ENCODE data around the gene C1QTNF1.

Gene C1QTNF1

DNA sequence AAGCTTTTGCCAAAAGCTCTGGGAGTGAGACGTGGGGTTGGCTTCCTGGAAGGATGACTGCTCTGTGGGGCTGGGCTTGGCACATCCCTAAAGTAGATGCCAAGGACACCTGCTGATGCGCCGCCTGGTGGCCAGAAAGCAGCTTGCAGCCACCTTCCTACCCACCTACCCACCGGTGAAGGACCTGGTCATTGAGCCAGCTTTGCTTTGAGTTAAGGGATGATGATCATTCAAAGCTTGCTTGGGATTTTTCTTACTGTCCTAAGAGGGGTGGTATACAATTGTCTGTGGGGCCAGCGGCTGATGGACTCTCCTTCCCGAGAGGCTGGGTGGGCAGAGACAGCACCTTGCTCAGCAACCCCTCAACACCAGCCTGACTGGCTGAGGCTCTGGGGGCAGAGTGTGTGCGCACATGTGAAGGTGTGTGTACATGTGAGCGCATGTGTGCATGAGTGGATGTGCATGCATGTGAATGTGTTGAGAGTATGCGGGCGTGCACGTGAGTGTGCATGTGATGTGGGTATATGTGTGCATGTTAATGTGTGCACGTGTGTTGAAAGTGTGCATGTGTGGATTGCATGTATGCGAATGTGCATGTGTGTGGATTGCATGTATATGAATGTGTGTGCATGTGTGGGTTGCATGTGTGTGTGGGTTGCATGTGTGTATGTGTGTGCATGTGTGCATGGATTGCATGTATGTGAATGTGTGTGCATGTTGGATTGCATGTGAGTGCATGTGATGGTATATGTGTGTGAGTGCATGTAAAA is 18.6 kb downstream of the C1QTNF1 start:
- POLR2A ChIA-PET = no interaction called here
- CTCF ChIA-PET = interaction anchor here (0.9 to 14.9 kb wide), 17 partner anchors 9 to 358 kb away, joined by 3 to 160 read pairs (median 4); no protein-coding TSS in a partner anchor
- peak; percentile 70 for TF ChIP-seq CTCF (IDR thresholded peaks at IDR 0.05; ENCODE audit: insufficient read depth, low read length, missing control alignments)
- DNase-seq (ENCODE audit: low read depth, low spot score) = no peak
- H3K4me3 ChIP-seq (ENCODE audit: low read depth, low read length) = no peak overlapping the region

GRCh38 chr17:79043191-79043930 is 19.4 kb downstream of the C1QTNF1 start:
- CTCF ChIA-PET = interaction anchor here (1.3 to 8.8 kb wide), 13 partner anchors 9 to 352 kb away, joined by 4 to 138 read pairs (median 25); partner anchors contain the start of gene ENGASE
- H3K4me3 ChIP-seq (ENCODE audit: low read depth, low read length) = no peak overlapping the region
- no peak for DNase-seq (ENCODE audit: low read depth, low spot score)
- POLR2A ChIA-PET = no interaction called here
- TF ChIP-seq CTCF (IDR thresholded peaks at IDR 0.05; ENCODE audit: insufficient read depth, low read length, missing control alignments) = no peak

DNA sequence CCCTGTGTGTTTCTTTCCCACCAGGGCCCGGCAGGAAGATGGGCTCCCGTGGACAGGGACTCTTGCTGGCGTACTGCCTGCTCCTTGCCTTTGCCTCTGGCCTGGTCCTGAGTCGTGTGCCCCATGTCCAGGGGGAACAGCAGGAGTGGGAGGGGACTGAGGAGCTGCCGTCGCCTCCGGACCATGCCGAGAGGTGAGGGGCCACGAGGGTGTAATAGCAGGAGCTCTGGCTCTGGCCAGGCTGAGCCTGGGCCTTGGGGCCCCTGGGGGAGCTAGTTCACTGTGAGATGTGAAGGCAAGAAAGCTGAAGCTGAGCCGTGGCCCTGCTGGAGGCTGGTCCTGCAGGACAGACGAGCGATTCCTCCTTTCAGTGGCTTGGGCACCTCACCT is 20.0 kb downstream of the C1QTNF1 start:
- POLR2A ChIA-PET = no interaction called here
- CTCF ChIA-PET = interaction anchor here (1.1 to 8.8 kb wide), 18 partner anchors 9 to 354 kb away, joined by 4 to 138 read pairs (median 20); partner anchors contain the start of gene ENGASE
- no peak overlapping the region for H3K4me3 ChIP-seq (ENCODE audit: low read depth, low read length)
- TF ChIP-seq CTCF (IDR thresholded peaks at IDR 0.05; ENCODE audit: insufficient read depth, low read length, missing control alignments) = no peak
- DNase-seq (ENCODE audit: low read depth, low spot score) = no peak

DNA sequence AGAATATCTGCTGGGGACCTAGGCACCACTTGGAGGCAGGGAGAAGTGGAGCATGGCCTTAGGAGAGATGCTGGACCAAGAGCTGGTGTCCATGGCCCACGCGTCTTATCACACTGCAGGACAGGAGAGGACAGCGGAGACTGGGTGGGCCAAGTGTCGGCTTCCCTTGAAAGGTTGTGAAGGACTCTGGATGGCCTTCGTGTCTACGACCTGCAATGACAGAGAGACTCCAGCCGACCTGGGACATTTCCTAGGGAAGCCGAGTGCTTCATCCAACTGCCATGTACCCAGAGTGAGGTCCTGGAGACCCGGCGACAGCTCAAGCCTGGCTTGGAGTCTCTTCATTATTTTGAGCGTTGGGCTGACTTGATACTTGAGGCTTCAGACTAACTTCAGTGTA is 20.5 kb downstream of the C1QTNF1 start:
- CTCF ChIA-PET = interaction anchor here (1.1 to 8.8 kb wide), 18 partner anchors 8 to 353 kb away, joined by 4 to 138 read pairs (median 20); partner anchors contain the start of gene ENGASE
- no peak for DNase-seq (ENCODE audit: low read depth, low spot score)
- POLR2A ChIA-PET = no interaction called here
- no peak overlapping the region for H3K4me3 ChIP-seq (ENCODE audit: low read depth, low read length)
- TF ChIP-seq CTCF (IDR thresholded peaks at IDR 0.05; ENCODE audit: insufficient read depth, low read length, missing control alignments) = no peak

GRCh38 chr17:79045001-79045729 is 21.2 kb downstream of the C1QTNF1 start:
- POLR2A ChIA-PET = no interaction called here

More at GRCh38 chr17:79045001-79045729, 21.2 kb downstream of the C1QTNF1 start:
- TF ChIP-seq CTCF (IDR thresholded peaks at IDR 0.05; ENCODE audit: insufficient read depth, low read length, missing control alignments) = no peak
- DNase-seq (ENCODE audit: low read depth, low spot score) = no peak
- no peak overlapping the region for H3K4me3 ChIP-seq (ENCODE audit: low read depth, low read length)
- CTCF ChIA-PET = interaction anchor here (0.7 to 8.8 kb wide), 30 partner anchors 9 to 663 kb away, joined by 3 to 138 read pairs (median 8); partner anchors contain the start of genes CANT1 and ENGASE
